Suppressor macrophage (primary cell): Measurements from ENCODE around the gene SLC13A4.
"Not testable (repeated sequence)": the region's sequence is repeated elsewhere in the genome, so short reads cannot be mapped to it uniquely, and the experiment has no call there.

Experiments used
- DNase-seq, 4 experiments: peaks; one replicate each; pipeline ENCODE4 v3.0.0-alpha.2; 2020 to 2022

SLC13A4 gene

GRCh38 chr7:135747366-135747765, 19.4 kb upstream of the SLC13A4 start:
- DNase-seq, result no peak

GRCh38 chr7:135745703-135746312, 17.8 kb upstream of the SLC13A4 start:
- no peak for DNase-seq

DNA sequence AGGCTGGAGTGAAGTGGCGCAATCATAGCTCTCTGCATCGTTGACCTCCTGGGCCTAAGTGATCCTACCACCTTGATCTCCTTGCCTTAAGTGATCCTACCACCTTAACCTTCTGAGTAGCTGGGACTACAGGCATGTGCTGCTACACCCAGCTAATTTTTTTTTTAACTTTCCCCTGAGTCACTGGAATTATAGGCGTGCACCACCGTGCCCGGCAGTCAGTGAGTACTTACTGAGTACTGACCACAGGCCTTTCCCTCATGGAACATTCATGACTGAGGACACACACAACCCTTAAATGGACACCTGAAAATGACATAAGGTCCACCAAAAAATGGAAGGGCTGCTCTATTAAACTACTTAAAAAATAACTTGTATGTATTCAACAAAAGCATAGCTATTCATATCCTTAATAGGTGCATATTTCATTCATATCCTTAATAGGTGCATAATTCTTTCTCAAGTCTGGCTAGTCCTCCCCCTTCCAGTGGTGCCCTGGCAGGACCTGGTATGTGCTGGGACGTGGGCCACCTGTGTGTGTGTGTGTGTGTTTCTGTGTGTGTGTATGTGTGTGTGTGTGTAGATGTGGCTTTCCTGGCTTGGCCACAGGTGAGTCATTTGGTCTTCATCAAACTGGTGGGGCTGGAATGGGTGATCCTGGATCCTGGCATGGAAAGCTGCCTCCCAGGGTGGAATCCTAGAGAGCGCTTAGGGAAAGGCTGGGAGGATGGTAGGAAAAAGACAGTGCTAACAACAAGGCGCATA, 17.1 kb upstream of the SLC13A4 start:
- no peak for DNase-seq

DNA sequence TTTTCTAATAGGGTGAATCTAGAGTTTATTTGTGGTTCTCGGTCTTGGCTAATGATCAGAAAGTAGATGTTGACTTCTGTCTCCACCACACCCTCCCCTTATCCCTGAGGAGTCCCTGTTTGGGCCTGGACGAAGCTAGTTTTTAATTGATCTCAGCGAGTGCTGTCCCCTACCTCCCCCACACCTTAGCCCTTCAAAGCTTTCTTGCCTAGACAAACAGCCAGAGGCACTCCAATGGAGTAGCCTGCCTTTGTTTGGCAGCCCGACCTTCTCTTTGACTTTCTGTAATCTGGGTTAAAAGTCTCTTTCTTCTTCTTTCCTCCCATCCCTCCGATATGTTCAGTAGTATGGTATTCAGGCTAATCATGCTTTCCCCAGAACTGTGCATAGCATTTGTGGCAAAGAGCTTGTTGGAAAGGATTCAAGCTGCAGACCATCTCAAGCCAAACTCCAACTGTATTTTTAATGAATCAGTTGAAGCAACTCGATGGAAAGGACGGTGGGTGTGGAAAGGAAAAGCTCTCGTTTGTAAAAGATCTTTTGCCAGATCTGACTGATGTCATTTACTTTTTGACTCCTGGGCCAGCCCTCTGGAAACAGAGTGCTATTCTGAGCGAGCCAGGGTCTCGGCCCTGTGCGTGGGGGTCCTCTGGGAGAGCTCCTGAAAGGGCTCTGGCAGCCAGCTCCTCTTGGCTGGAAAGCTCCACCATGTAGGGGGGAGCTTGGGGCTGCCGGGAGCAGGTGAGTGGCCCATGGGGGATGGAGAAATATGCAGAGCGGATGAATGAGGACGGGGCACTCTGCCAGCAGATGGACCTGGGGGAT, 16.1 kb upstream of the SLC13A4 start:
- no peak for DNase-seq

- no peak for DNase-seq
Measured at GRCh38 chr7:135742371-135742770, 14.4 kb upstream of the SLC13A4 start.

GRCh38 chr7:135741905-135742304, 13.9 kb upstream of the SLC13A4 start:
- no peak for DNase-seq

DNA sequence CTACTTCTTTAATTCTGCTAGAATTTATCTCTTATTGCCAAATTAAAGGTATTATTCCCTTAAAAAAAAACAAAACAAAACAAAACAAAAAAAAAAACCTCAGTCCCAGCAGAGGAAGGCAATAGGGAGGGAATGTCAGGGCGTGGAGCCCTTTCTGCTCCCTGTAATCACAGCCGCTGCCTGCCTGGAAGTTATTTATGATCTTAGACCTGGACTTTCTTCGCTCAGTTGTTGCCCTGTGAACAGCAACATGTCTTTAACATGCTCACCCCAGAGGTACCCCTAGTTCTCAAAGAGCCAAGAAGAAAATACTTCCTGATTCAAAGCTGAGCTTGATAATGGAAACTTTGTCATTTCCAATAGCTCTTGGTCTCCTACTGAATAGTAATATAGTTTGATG, 12.9 kb upstream of the SLC13A4 start:
- no peak for DNase-seq

GRCh38 chr7:135737306-135737647, 9.3 kb upstream of the SLC13A4 start:
- DNase-seq, result not testable (repeated sequence)

- no peak for DNase-seq
Measured at GRCh38 chr7:135736586-135737305, 8.8 kb upstream of the SLC13A4 start.

GRCh38 chr7:135734343-135734689, 6.3 kb upstream of the SLC13A4 start:
- DNase-seq, result no peak

- DNase-seq, result no peak
Measured at GRCh38 chr7:135733603-135734342, 5.8 kb upstream of the SLC13A4 start.

GRCh38 chr7:135731131-135731530, 3.1 kb upstream of the SLC13A4 start:
- no peak for DNase-seq

GRCh38 chr7:135729230-135729629, 1.2 kb upstream of the SLC13A4 start:
- no peak for DNase-seq

GRCh38 chr7:135726911-135727673, 894 bp downstream of the SLC13A4 start:
- no peak for DNase-seq

- DNase-seq, result no peak
Measured at GRCh38 chr7:135726276-135726788, 1.7 kb downstream of the SLC13A4 start.

- no peak for DNase-seq
Measured at GRCh38 chr7:135723411-135723810, 4.6 kb downstream of the SLC13A4 start.

GRCh38 chr7:135721198-135721820, 6.7 kb downstream of the SLC13A4 start:
- DNase-seq, result no peak

DNA sequence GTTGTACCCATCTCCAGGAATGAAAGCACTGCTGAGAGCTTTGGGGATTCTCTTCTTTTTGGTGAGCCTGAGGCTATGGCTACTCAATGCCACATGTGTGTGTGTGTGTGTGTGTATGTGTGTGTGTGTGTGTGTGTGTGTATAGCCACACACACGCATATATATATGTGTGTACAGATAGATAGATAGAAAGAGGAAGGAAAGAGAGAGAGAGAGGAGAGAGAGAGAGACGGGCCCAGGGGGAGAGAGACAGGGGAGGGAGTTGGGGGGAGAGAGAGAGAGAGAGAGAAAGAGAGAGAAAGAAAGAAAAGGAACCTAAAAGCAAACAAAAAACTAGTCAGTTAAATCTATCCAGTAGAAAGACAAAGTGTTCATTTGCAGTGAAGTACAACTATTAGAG, 8.3 kb downstream of the SLC13A4 start:
- DNase-seq, result no peak

DNA sequence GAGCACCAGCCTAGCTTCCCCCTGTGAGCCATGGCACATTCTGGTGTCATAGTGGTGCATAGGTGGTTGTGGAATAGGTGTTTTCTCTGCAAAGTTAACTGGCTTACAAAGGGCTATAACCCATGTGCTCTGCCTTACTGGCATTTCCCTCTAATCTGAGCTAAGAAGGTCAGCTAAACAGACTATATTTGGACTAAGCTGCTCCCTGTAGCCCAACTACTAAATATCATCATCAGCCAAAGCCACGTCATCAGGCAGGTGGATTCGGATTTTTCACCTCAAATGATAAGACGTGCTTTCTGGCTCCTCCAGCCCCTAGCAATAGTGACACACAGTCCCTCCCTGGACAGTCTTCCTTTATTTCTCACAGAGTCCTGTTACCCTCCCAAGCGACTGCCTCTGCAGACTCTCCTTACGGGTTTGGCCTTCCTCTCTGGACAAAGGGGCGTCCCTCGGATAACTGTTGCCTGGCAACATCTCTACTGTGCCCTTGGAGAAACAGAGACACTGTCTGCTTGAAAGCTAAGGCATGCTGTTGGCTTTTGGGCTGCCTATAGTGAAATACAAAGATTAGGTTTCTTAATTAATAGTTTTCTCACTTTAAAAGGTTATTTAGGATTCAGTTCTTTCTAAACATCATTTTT, 9.1 kb downstream of the SLC13A4 start:
- DNase-seq, result no peak

- no peak for DNase-seq
Measured at GRCh38 chr7:135718219-135718618, 9.8 kb downstream of the SLC13A4 start.
